Endothelial cell of umbilical vein (primary cell): Measurements from ENCODE around the gene PRIMA1. TPM values are rescaled to one million over a fixed set of nuclear protein-coding genes. Genes with fewer than 3 reads are reported as not detected.

Source experiments
- BruUV-seq: library from RNA; stranded (reverse); fragments of 400-500 nt; replicated peaks from 2 replicates; lab custom pipeline; 2021; lab: Mats Ljungman, UMichigan
- CTCF ChIA-PET: fragments of 300-600, 350-600 bp; sonication (Branson Sonifier 250); formaldehyde crosslinking; loops from one replicate; lab custom pipeline; 2021; ENCODE audit warnings: antibody characterized with exemption, inconsistent platforms; lab: Charles Lee
- POLR2A ChIA-PET: fragments of 300-600, 350-600 bp; sonication (Branson Sonifier 250); formaldehyde crosslinking; loops from one replicate; lab custom pipeline; 2021; ENCODE audit warnings: antibody characterized with exemption, inconsistent platforms; lab: Charles Lee
- DNase-seq: peaks from one replicate; pipeline ENCODE4 v3.0.0-alpha.2; 2011; ENCODE audit warnings: low read depth, low spot score
- FAIRE-seq: peaks from 2 replicates; lab custom pipeline; 2011; peaks lifted over from hg19 to GRCh38; lab: Jason Lieb, UNC
- H2AFZ ChIP-seq: 2 replicates; pipeline ENCODE4 v1.6.0; 2012; ENCODE audit warnings: low read depth, low read length, control low read depth, inconsistent platforms
- H3K27ac ChIP-seq: 2 replicates; pipeline ENCODE4 v1.5.1; 2011; ENCODE audit warnings: low read depth, mild to moderate bottlenecking, control low read depth, low read length, moderate library complexity; ENCODE audit not compliant: insufficient read depth
- H3K27me3 ChIP-seq, 2 experiments: 2 replicates each; pipeline versions ENCODE4 v1.6.0 to v1.6.1; 2011; ENCODE audit warnings: low read length in 2 of 2, mixed read lengths in 1 of 2; ENCODE audit not compliant: control insufficient read depth in 2 of 2, insufficient read depth in 2 of 2
- H3K36me3 ChIP-seq, 2 experiments: 2 replicates in 1 of 2; 3 replicates in 1 of 2; pipeline ENCODE4 v1.5.1; 2011; ENCODE audit warnings: low read length in 2 of 2, mild to moderate bottlenecking in 1 of 2, moderate library complexity in 1 of 2; ENCODE audit not compliant: control insufficient read depth in 2 of 2, insufficient read depth in 2 of 2; ENCODE audit errors: extremely low read depth in 1 of 2
- H3K4me1 ChIP-seq: 3 replicates; pipeline ENCODE4 v1.5.1; 2011; ENCODE audit warnings: mild to moderate bottlenecking, low read length; ENCODE audit not compliant: control insufficient read depth, insufficient read depth; ENCODE audit errors: extremely low read depth
- H3K4me2 ChIP-seq: 2 replicates; pipeline ENCODE4 v1.6.1; 2011; ENCODE audit warnings: low read length, control low read depth, mixed read lengths; ENCODE audit not compliant: insufficient read depth
- H3K4me3 ChIP-seq, 3 experiments: fragments of 200-600 bp in 1 of 3; sonication (generic), shearing (Covaris generic) in 1 of 3; replicated peaks in 1 of 3; 2 replicates each; pipeline ENCODE4 v1.5.1; 2011 to 2016; ENCODE audit warnings: control low read depth in 3 of 3, low read length in 3 of 3, mild to moderate bottlenecking in 2 of 3, inconsistent platforms in 1 of 3, low read depth in 1 of 3, moderate library complexity in 1 of 3; ENCODE audit not compliant: insufficient read depth in 1 of 3
- H3K79me2 ChIP-seq: 2 replicates; pipeline ENCODE4 v1.6.0; 2012; ENCODE audit warnings: low read length, inconsistent platforms; ENCODE audit not compliant: control insufficient read depth, insufficient read depth
- H3K9ac ChIP-seq: replicated peaks from 2 replicates; pipeline ENCODE3; 2011; ENCODE audit warnings: low read length, control low read depth; ENCODE audit not compliant: insufficient read depth; ENCODE audit errors: extremely low read depth
- H3K9me1 ChIP-seq: replicated peaks from 3 replicates; pipeline ENCODE4 v1.6.0; 2011; ENCODE audit warnings: mild to moderate bottlenecking, low read length; ENCODE audit not compliant: control insufficient read depth, insufficient read depth; ENCODE audit errors: extremely low read depth
- H3K9me3 ChIP-seq: replicated peaks from 2 replicates; pipeline ENCODE4 v1.5.1; 2012; ENCODE audit warnings: low read length, inconsistent platforms; ENCODE audit not compliant: control insufficient read depth, insufficient read depth
- H4K20me1 ChIP-seq: replicated peaks from 2 replicates; pipeline ENCODE3; 2011; ENCODE audit warnings: mild to moderate bottlenecking, low read length; ENCODE audit not compliant: control insufficient read depth, insufficient read depth; ENCODE audit errors: extremely low read depth
- EZH2 ChIP-seq: IDR thresholded peaks from 2 replicates; pipeline ENCODE4 v1.6.1; 2012; ENCODE audit warnings: borderline replicate concordance, low read depth, mild to moderate bottlenecking, moderate library complexity, low read length, inconsistent platforms; ENCODE audit not compliant: severe bottlenecking
- GATA2 ChIP-seq: IDR thresholded peaks from 2 replicates; pipeline ENCODE4 v1.7.0; 2011; ENCODE audit warnings: low read depth, mild to moderate bottlenecking, moderate library complexity, mixed read lengths, low read length; ENCODE audit not compliant: insufficient read length, insufficient read depth
- MYC ChIP-seq: IDR thresholded peaks from one replicate; pipeline ENCODE4 v1.6.1; 2011; ENCODE audit warnings: mild to moderate bottlenecking, low read depth, low read length
- POLR2A ChIP-seq: IDR thresholded peaks from 2 replicates; pipeline ENCODE4 v1.6.1; 2012; ENCODE audit warnings: low read depth, mild to moderate bottlenecking, control low read depth, low read length
- POLR2AphosphoS5 ChIP-seq: IDR thresholded peaks from 2 replicates; pipeline ENCODE4 v1.6.1; 2012; ENCODE audit warnings: low read depth, mild to moderate bottlenecking, control low read depth, low read length, moderate library complexity; ENCODE audit not compliant: insufficient read depth
- dilution Hi-C: fragments of 300-500 bp; cut with MboI; formaldehyde crosslinking; loops from one replicate; pipeline ENCODE4 v1.15.0; 2019; ENCODE audit warnings: low sequenced_read_pairs; ENCODE audit not compliant: extremely low pct_ligation_motif_present
- intact Hi-C: fragments of 100-400 bp; cut with micrococcal nuclease; formaldehyde crosslinking; loops from one replicate; pipeline ENCODE4 v1.10.0; 2022
- polyA plus RNA-seq, 4 experiments: library from polyadenylated mRNA; depleted of rRNA in 3 of 4; stranded (reverse) in 3 of 4; unstranded in 1 of 4; fragments of >200 nt; gene quantifications; 2 replicates each; pipeline versions ENCODE4 v1.2.1 to v1.2.3, GENCODE V29; 2011 to 2012; ENCODE audit warnings: missing spikeins in 1 of 4
- total RNA-seq: library from RNA; stranded (reverse); gene quantifications from 2 replicates; pipeline ENCODE4 v1.2.3, GENCODE V29; 2021
- TF ChIP-seq, protein P1 (sequence below): IDR thresholded peaks from 2 replicates; pipeline ENCODE4 v1.6.1; 2011; ENCODE audit not compliant: insufficient read depth, insufficient read length
- TF ChIP-seq, protein P2 (sequence below), 2 donors: IDR thresholded peaks; 1 replicate in 1 of 2; 2 replicates in 1 of 2; pipeline ENCODE4 v1.5.1; 2011; ENCODE audit warnings: low read length in 2 of 2, mild to moderate bottlenecking in 2 of 2, moderate library complexity in 2 of 2, control low read depth in 1 of 2, inconsistent platforms in 1 of 2, low read depth in 1 of 2; ENCODE audit not compliant: insufficient read depth in 1 of 2; ENCODE audit errors: extremely low read depth in 1 of 2

PRIMA1 gene
- total and polyA plus RNA-seq, 2 donors (not counting 3 experiments of a cell fraction or from before 2014, with no cell fraction given): not detected

DNA sequence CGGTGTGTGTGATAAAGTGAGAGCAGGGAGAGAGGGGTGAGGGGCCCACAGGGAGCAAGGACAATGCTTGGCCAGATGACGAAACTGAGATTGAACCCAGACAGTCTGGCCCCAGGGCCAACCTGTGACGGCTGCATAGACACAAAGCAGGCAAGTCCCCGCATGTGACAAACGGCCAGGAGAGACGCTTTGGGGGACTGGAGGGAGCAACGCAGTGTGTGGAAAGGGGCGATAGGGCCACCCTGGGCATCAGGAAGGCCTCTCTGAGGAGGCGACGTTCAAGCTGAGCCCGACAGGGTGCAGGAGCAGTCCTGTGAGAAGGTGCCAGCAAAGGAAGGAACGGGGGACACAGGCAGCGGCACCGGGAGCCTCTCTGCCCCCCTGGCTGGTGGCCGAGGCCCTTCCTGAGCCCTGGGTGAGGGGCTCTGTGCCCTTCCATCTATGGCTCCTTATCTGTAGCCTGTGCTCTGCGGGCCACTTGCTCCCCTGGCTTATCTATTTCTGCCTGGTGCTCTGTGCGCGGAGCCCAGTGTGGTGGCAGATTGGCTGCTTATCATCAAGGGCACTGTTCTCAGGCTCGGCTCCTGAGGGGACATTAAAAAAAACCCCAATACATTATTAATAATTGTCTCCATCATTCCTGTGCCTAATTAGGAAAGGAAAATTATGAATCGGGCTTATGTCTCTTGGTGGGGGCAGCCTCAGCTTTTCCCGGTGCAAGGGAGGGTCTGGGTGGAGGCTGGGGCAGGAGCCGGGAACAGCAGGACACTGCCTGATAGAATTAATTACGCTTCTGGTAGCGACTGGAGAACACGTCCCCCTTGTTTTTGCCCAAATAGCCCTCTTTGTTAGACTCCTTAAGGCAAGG is 39.8 kb downstream of the PRIMA1 start:
- H3K9ac ChIP-seq: no peak overlapping the region
- no peaks in the 10 kb centered on the region for H3K27me3 ChIP-seq
- no peaks in the 10 kb centered on the region for H3K36me3 ChIP-seq
- no peaks in the 10 kb centered on the region for H3K79me2 ChIP-seq
- POLR2A ChIA-PET: no interaction called here
- BruUV-seq: no TSS peak
- DNase-seq (no peak), FAIRE-seq (no peak)
- intact Hi-C loops (no loop called here), dilution Hi-C loops (no loop called here)
- CTCF ChIA-PET: no interaction called here
- no peak overlapping the region for H3K4me2 ChIP-seq
- H3K27ac ChIP-seq: no peak overlapping the region
- no peaks in the 10 kb centered on the region for H3K4me1 ChIP-seq
- no peaks in the 10 kb centered on the region for H3K9me1 ChIP-seq
- TF ChIP-seq, protein P1, sequence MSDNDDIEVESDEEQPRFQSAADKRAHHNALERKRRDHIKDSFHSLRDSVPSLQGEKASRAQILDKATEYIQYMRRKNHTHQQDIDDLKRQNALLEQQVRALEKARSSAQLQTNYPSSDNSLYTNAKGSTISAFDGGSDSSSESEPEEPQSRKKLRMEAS: no peak
- TF ChIP-seq POLR2A (no peak), MYC (no peak), EZH2 (no peak), POLR2AphosphoS5 (no peak), GATA2 (no peak)
- TF ChIP-seq, protein P2, sequence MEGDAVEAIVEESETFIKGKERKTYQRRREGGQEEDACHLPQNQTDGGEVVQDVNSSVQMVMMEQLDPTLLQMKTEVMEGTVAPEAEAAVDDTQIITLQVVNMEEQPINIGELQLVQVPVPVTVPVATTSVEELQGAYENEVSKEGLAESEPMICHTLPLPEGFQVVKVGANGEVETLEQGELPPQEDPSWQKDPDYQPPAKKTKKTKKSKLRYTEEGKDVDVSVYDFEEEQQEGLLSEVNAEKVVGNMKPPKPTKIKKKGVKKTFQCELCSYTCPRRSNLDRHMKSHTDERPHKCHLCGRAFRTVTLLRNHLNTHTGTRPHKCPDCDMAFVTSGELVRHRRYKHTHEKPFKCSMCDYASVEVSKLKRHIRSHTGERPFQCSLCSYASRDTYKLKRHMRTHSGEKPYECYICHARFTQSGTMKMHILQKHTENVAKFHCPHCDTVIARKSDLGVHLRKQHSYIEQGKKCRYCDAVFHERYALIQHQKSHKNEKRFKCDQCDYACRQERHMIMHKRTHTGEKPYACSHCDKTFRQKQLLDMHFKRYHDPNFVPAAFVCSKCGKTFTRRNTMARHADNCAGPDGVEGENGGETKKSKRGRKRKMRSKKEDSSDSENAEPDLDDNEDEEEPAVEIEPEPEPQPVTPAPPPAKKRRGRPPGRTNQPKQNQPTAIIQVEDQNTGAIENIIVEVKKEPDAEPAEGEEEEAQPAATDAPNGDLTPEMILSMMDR (IDR thresholded peaks at IDR 0.05; ENCODE audit: extremely low read depth in 1 of 2, insufficient read depth in 1 of 2, low read depth in 1 of 2, low read length in 2 of 2): no peak
- no peaks in the 10 kb centered on the region for H3K9me3 ChIP-seq
- H4K20me1 ChIP-seq: no peaks in the 10 kb centered on the region
- H3K4me3 ChIP-seq: no peak overlapping the region
- H2AFZ ChIP-seq: no peak overlapping the region
